Loucy (cell line): Measurements from ENCODE around the gene ZNF664.

Experiments used
- H2AFZ ChIP-seq: fragments of 200-600 bp; sonication (generic); 2 replicates; pipeline ENCODE4 v1.6.0; 2016; ENCODE audit warnings: antibody characterized with exemption, mild to moderate bottlenecking, low read length, moderate library complexity
- H3F3A ChIP-seq: fragments of 200-600 bp; 2 replicates; pipeline ENCODE4 v1.6.0; 2016; ENCODE audit warnings: antibody characterized with exemption, low read depth, mild to moderate bottlenecking
- H3K27me3 ChIP-seq: fragments of 200-600 bp; sonication (generic); 2 replicates; pipeline ENCODE4 v1.6.1; 2014; ENCODE audit warnings: low read length, mild to moderate bottlenecking; ENCODE audit not compliant: insufficient read depth, poor library complexity, severe bottlenecking
- H3K36me3 ChIP-seq: fragments of 200-600 bp; sonication (generic); 2 replicates; pipeline ENCODE4 v1.6.1; 2016; ENCODE audit warnings: low read length; ENCODE audit not compliant: insufficient read depth
- H3K4me1 ChIP-seq: fragments of 200-600 bp; sonication (generic); 2 replicates; pipeline ENCODE4 v1.5.1; 2014; ENCODE audit warnings: low read length, mild to moderate bottlenecking; ENCODE audit not compliant: insufficient read depth, poor library complexity, severe bottlenecking
- H3K4me2 ChIP-seq: fragments of 200-600 bp; sonication (generic); 2 replicates; pipeline ENCODE4 v1.6.0; 2014; ENCODE audit warnings: antibody characterized with exemption, low read length, low read depth, mild to moderate bottlenecking; ENCODE audit not compliant: poor library complexity, severe bottlenecking
- H3K4me3 ChIP-seq: fragments of 200-600 bp; sonication (generic); 2 replicates; pipeline ENCODE4 v1.5.1; 2014; ENCODE audit warnings: low read length, mild to moderate bottlenecking, mixed read lengths; ENCODE audit not compliant: poor library complexity, severe bottlenecking
- H3K79me2 ChIP-seq: fragments of 200-600 bp; sonication (generic); 2 replicates; pipeline ENCODE4 v1.6.1; 2014; ENCODE audit warnings: low read length; ENCODE audit not compliant: insufficient read depth
- H3K9ac ChIP-seq: fragments of 200-600 bp; sonication (generic); 2 replicates; pipeline ENCODE4 v1.6.0; 2014; ENCODE audit warnings: mild to moderate bottlenecking, low read depth, low read length, moderate library complexity; ENCODE audit not compliant: poor library complexity, severe bottlenecking
- H3K9me2 ChIP-seq: fragments of 200-600 bp; sonication (generic); replicated peaks from 2 replicates; pipeline ENCODE4 v1.6.1; 2016; ENCODE audit warnings: low read depth, low read length, mixed read lengths
- H3K9me3 ChIP-seq: fragments of 200-600 bp; sonication (generic); 2 replicates; pipeline ENCODE4 v1.6.1; 2014; ENCODE audit warnings: mild to moderate bottlenecking, antibody characterized with exemption, low read length, low read depth; ENCODE audit not compliant: insufficient read depth
- H4K20me1 ChIP-seq: fragments of 200-600 bp; sonication (generic); 2 replicates; pipeline ENCODE4 v1.6.0; 2014; ENCODE audit warnings: antibody characterized with exemption, low read length, mild to moderate bottlenecking; ENCODE audit not compliant: insufficient read depth, poor library complexity, severe bottlenecking
- EZH2phosphoT487 ChIP-seq: fragments of 200-600 bp; IDR thresholded peaks from 2 replicates; pipeline ENCODE4 v1.6.1; 2018; ENCODE audit warnings: antibody characterized with exemption, mild to moderate bottlenecking, moderate library complexity, borderline replicate concordance
- TF ChIP-seq, protein P1 (sequence below): fragments of 200-600 bp; sonication (generic); conservative IDR thresholded peaks from 2 replicates; pipeline ENCODE4 v1.5.1; 2014; ENCODE audit warnings: mild to moderate bottlenecking, antibody characterized with exemption, low read length

ZNF664 gene

DNA sequence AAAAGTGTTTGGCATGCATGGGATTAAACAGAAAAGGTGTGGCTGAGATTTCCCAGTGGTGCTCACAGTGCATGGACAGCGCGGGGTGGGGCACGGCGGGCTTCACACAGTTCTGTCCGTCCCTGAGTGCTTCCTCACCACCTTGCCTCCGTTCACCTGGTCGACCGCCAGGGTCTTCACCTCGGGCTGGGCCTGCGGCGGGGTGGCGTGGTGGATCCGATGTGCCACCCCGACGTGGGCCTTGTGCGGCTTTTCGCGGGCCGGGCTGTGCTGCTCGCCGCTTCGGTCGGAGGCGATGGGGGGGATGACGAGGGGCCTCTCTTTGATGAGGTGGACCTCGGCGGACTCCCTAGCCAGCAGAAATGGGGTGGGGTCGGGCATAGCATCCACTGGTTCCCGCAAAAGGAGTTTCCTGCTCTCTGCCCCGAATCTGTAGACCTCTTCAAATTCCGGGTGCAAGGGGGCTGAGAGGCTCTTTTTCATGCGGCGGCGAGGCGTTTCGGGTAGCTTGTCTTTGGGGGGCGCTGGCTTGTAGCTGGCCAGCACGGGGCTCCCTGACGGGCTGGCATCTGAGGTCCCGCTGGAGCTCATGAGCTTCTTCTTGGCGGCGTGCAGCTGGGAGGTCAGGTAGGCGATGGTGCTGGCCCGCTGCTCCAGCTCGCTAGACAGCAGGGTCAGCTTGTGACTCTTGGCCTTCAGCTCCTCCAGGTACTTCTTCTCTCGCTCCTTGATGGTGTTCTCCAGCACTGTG lies 35.9 kb upstream of the ZNF664 start:
- Histone ChIP-seq H3K36me3 (no peaks in the 10 kb centered on the region), H3K27me3 (no peaks in the 10 kb centered on the region), H4K20me1 (no peaks in the 10 kb centered on the region), H3K4me3 (no peak overlapping the region), H3K9ac (no peak overlapping the region), H3K4me2 (peak overlapping the region; percentile 53), H2AFZ (no peak overlapping the region), H3K4me1 (peaks cover 14% of the 10 kb centered on the region), H3F3A (no peaks in the 10 kb centered on the region), H3K9me2 (no peaks in the 10 kb centered on the region), H3K9me3 (no peaks in the 10 kb centered on the region), H3K79me2 (no peaks in the 10 kb centered on the region)
- TF ChIP-seq, protein P1, sequence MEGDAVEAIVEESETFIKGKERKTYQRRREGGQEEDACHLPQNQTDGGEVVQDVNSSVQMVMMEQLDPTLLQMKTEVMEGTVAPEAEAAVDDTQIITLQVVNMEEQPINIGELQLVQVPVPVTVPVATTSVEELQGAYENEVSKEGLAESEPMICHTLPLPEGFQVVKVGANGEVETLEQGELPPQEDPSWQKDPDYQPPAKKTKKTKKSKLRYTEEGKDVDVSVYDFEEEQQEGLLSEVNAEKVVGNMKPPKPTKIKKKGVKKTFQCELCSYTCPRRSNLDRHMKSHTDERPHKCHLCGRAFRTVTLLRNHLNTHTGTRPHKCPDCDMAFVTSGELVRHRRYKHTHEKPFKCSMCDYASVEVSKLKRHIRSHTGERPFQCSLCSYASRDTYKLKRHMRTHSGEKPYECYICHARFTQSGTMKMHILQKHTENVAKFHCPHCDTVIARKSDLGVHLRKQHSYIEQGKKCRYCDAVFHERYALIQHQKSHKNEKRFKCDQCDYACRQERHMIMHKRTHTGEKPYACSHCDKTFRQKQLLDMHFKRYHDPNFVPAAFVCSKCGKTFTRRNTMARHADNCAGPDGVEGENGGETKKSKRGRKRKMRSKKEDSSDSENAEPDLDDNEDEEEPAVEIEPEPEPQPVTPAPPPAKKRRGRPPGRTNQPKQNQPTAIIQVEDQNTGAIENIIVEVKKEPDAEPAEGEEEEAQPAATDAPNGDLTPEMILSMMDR: no peak
- TF ChIP-seq EZH2phosphoT487: no peak

DNA sequence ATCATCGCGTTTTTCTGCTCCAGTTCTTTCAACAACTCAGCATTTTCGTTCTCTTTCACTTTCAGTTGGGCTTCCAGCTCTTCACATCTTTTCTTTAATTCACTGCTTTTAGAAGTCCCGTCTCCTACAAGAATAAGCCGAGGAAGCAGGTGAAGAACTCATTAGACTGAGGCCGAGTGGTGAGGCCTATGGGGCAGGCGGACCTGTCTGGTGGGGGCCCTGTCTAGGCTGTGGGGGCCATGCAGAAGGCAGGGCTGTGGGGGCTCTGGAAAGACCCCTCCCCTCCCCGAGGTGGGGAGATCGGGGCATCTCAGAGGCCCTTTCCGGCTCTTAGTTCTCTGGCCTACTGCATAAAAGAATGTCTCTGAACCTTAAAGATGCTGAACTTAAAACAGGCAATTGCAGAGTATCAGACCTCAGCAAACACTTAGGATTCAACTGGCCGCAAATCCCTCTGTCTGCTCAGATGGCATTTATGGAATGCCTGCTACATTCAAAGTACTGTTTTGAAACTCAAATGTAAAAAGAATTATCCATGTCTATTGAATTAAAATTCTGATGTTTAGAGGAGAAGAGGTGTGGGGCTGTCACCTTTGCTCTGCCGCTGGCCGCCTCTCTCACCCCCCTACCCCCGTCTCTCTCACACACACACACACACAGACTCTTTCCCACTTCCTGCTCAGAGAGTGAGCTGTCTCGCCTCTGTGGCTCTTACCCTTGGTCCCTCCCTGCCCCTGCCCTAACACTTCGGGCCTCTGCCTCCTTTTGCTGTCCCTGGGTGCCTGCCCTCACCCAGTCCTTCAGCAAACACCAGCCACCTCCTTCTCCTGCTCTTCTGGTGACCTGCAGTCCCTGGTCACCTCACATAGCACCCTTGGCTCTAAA lies 35.1 kb upstream of the ZNF664 start:
- H3K4me3 ChIP-seq: peak overlapping the region; percentile 9
- no peak overlapping the region for H2AFZ ChIP-seq
- no peaks in the 10 kb centered on the region for H3F3A ChIP-seq
- no peaks in the 10 kb centered on the region for H3K9me2 ChIP-seq
- H3K9me3 ChIP-seq: no peaks in the 10 kb centered on the region
- H3K4me1 ChIP-seq: peaks cover 14% of the 10 kb centered on the region
- peak overlapping the region; percentile 53 for H3K4me2 ChIP-seq
- H3K27me3 ChIP-seq: no peaks in the 10 kb centered on the region
- no peaks in the 10 kb centered on the region for H3K36me3 ChIP-seq
- no peaks in the 10 kb centered on the region for H4K20me1 ChIP-seq
- peak overlapping the region; percentile 39 for H3K9ac ChIP-seq
- TF ChIP-seq EZH2phosphoT487: no peak
- TF ChIP-seq, protein P1: no peak
- no peaks in the 10 kb centered on the region for H3K79me2 ChIP-seq

DNA sequence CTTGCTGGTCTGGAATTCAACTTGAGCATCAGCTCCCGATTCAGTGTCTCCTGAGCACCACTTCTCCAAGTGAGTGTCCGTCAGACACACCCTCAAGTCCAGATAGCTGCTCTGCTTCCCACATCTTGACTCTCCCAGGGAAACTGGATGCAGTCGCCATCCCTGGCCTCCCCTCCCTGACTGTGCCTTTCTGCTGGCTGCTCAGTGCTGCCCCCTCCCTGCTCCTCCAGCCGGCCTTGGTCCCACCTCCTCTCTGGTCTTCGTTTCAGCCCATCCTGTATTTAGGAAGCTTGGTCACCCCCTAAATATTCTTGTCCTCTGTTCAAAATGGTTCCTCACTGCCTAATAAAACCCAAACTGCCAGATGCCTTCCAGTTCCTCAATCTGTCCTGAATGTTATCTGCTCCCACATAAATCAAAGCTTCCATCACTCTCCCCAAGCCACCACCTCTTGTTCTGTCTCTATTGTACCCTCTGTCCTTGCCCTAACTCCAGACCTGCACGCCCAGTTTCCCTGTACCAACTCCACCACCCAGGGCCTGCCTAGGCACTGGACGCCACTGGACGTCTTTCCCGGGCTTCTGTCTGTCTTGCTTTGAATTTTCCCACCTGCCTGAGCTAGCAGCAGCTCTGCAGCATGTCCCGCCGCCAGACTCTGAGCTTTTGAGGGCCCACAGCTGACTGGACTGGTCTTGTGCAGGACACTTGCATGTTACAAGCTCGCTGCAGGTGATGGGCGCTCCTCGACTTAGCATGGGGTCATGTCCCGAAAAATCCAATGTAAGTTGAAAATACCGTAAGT lies 34.1 kb upstream of the ZNF664 start:
- peak overlapping the region; percentile 53 for H3K4me2 ChIP-seq
- no peak overlapping the region for H2AFZ ChIP-seq
- no peaks in the 10 kb centered on the region for H3K27me3 ChIP-seq
- no peaks in the 10 kb centered on the region for H3K9me2 ChIP-seq
- no peaks in the 10 kb centered on the region for H4K20me1 ChIP-seq
- H3K9me3 ChIP-seq: no peaks in the 10 kb centered on the region
- H3K4me1 ChIP-seq: peaks cover 14% of the 10 kb centered on the region
- no peaks in the 10 kb centered on the region for H3F3A ChIP-seq
- TF ChIP-seq, protein P1: peak; percentile 62
- TF ChIP-seq EZH2phosphoT487: no peak
- no peaks in the 10 kb centered on the region for H3K79me2 ChIP-seq
- H3K4me3 ChIP-seq: peak overlapping the region; percentile 9
- peak overlapping the region; percentile 39 for H3K9ac ChIP-seq
- H3K36me3 ChIP-seq: no peaks in the 10 kb centered on the region
